ENCODE measurements around the gene ADAD1. TPM values are rescaled to one million over a fixed set of nuclear protein-coding genes. Genes with fewer than 3 reads are reported as not detected.

Gene ADAD1
- total and polyA plus RNA-seq, 2 donors (not counting 3 experiments of a cell fraction or from before 2014, with no cell fraction given), result not detected

DNA sequence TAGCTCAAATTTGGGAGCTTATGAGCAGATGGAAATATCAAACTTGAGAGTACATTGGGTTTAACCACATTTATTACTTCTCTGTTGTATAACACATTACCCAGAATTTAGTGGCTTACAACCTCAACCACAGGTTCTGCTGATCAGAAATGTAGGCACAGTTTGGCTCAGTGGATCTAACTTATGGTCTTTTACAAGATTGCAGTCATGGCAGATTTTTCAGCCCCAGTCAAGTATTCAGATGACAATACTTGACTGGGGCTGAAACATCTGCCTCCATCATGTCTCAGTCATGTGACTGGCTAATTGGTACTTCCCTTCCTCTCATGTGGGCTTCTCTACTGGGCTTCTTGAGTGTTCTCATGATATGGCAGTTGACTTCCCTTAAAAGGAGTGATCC is 44.0 kb upstream of the ADAD1 start:
- H3K4me1 ChIP-seq (ENCODE audit: control insufficient read depth, extremely low read depth, insufficient read depth, low read length), result no peaks in the 10 kb centered on the region
- H3K9ac ChIP-seq (replicated peaks; ENCODE audit: extremely low read depth, insufficient read depth, low read length), result no peak overlapping the region
- H3K9me1 ChIP-seq (replicated peaks; ENCODE audit: control insufficient read depth, extremely low read depth, insufficient read depth, low read length), result peaks cover 4% of the 10 kb centered on the region
- no peak overlapping the region for H3K27ac ChIP-seq (ENCODE audit: insufficient read depth, low read depth, low read length)
- no peaks in the 10 kb centered on the region for H3K27me3 ChIP-seq (ENCODE audit: control insufficient read depth in 2 of 2, insufficient read depth in 2 of 2, low read length in 2 of 2)
- H3K4me3 ChIP-seq (replicated peaks in 1 of 3; ENCODE audit: insufficient read depth in 1 of 3, low read depth in 1 of 3, low read length in 3 of 3), result no peak overlapping the region
- no TSS peak for BruUV-seq (replicated peaks)
- peaks cover 2 to 9% of the 10 kb centered on the region in 2 experiments for H3K36me3 ChIP-seq (ENCODE audit: control insufficient read depth in 2 of 2, extremely low read depth in 1 of 2, insufficient read depth in 2 of 2, low read length in 2 of 2)
- FAIRE-seq, result no peak
- no peaks in the 10 kb centered on the region for H3K79me2 ChIP-seq (ENCODE audit: control insufficient read depth, insufficient read depth, low read length)
- dilution Hi-C loops (cut with MboI; ENCODE audit: extremely low pct_ligation_motif_present, low sequenced_read_pairs), result no loop called here
- H3K9me3 ChIP-seq (replicated peaks; ENCODE audit: control insufficient read depth, insufficient read depth, low read length), result no peaks in the 10 kb centered on the region
- DNase-seq (ENCODE audit: low read depth, low spot score), result no peak
- intact Hi-C loops (cut with micrococcal nuclease), result no loop called here
- ChIA-PET POLR2A (no interaction called here), CTCF (no interaction called here)
- H3K4me2 ChIP-seq (ENCODE audit: insufficient read depth, low read length), result no peak overlapping the region
- H2AFZ ChIP-seq (ENCODE audit: low read depth, low read length), result no peak overlapping the region
- H4K20me1 ChIP-seq (replicated peaks; ENCODE audit: control insufficient read depth, extremely low read depth, insufficient read depth, low read length), result no peaks in the 10 kb centered on the region
- no peak for TF ChIP-seq JUN (IDR thresholded peaks at IDR 0.05; ENCODE audit: borderline replicate concordance, insufficient read depth, insufficient read length, low read depth)
- TF ChIP-seq GATA2 (IDR thresholded peaks at IDR 0.05; ENCODE audit: insufficient read depth, insufficient read length, low read depth, low read length), result no peak
- TF ChIP-seq, protein P1, sequence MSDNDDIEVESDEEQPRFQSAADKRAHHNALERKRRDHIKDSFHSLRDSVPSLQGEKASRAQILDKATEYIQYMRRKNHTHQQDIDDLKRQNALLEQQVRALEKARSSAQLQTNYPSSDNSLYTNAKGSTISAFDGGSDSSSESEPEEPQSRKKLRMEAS (IDR thresholded peaks at IDR 0.05; ENCODE audit: insufficient read depth, insufficient read length), result no peak
- TF ChIP-seq MYC (IDR thresholded peaks at IDR 0.05; ENCODE audit: low read depth, low read length), result no peak
- no peak for TF ChIP-seq POLR2A (IDR thresholded peaks at IDR 0.05; ENCODE audit: low read depth, low read length)
- no peak for TF ChIP-seq POLR2AphosphoS5 (IDR thresholded peaks at IDR 0.05; ENCODE audit: insufficient read depth, low read depth, low read length)
- no peak for TF ChIP-seq EZH2 (IDR thresholded peaks at IDR 0.05; ENCODE audit: borderline replicate concordance, low read depth, low read length, severe bottlenecking)
- TF ChIP-seq, protein P2, sequence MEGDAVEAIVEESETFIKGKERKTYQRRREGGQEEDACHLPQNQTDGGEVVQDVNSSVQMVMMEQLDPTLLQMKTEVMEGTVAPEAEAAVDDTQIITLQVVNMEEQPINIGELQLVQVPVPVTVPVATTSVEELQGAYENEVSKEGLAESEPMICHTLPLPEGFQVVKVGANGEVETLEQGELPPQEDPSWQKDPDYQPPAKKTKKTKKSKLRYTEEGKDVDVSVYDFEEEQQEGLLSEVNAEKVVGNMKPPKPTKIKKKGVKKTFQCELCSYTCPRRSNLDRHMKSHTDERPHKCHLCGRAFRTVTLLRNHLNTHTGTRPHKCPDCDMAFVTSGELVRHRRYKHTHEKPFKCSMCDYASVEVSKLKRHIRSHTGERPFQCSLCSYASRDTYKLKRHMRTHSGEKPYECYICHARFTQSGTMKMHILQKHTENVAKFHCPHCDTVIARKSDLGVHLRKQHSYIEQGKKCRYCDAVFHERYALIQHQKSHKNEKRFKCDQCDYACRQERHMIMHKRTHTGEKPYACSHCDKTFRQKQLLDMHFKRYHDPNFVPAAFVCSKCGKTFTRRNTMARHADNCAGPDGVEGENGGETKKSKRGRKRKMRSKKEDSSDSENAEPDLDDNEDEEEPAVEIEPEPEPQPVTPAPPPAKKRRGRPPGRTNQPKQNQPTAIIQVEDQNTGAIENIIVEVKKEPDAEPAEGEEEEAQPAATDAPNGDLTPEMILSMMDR (IDR thresholded peaks at IDR 0.05; ENCODE audit: extremely low read depth in 1 of 2, insufficient read depth in 1 of 2, low read depth in 1 of 2, low read length in 2 of 2), result no peak
- no peak for TF ChIP-seq FOS (IDR thresholded peaks at IDR 0.05; ENCODE audit: borderline replicate concordance, insufficient read depth, low read length)

Data from endothelial cell of umbilical vein (primary cell).